Ureter (tissue), 1 donor: ENCODE measurements around the gene ESYT1. TPM values are rescaled to one million over a fixed set of nuclear protein-coding genes. Genes with fewer than 3 reads are reported as not detected.
"Not testable (repeated sequence)": the region's sequence is repeated elsewhere in the genome, so short reads cannot be mapped to it uniquely, and the experiment has no call there.

Experiments used
- DNase-seq: peaks from one replicate; pipeline ENCODE4 v3.0.0-alpha.2; 2020; ENCODE audit warnings: low spot score
- total RNA-seq: library from RNA; stranded (reverse); gene quantifications from one replicate; pipeline ENCODE4 v1.2.4, GENCODE V29; 2023
- donor health status: DM: yes; HTN: yes; CAD: no.

ESYT1 gene
- total RNA-seq, 1 donor from 2014 or later = 131 TPM

DNA sequence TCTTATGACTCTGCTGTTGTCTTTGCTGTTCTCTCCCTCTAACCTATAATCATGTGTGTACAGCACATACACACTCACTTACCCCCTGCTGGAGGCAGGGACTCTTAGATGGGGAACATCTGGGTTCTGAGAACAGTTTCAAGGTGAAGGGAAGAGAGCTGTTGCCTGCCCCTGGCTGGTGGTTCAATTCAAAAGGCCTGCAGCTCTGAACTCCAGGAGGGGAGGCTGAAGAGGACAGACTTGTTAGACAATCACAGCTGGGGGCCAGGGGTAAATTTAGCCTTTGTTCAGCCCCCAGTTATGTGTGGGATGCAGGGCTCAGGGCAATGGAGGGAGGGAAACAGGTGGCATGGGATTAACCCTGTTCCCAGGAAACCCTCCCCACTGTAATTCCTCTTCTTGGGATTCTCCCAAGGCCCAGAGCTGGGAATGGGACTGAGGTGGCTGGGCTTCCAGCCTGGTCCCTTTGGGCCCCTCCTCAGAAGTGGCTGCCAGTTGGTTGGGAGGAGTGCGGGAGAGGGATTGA, 26.2 kb downstream of the ESYT1 start:
- no peak for DNase-seq

DNA sequence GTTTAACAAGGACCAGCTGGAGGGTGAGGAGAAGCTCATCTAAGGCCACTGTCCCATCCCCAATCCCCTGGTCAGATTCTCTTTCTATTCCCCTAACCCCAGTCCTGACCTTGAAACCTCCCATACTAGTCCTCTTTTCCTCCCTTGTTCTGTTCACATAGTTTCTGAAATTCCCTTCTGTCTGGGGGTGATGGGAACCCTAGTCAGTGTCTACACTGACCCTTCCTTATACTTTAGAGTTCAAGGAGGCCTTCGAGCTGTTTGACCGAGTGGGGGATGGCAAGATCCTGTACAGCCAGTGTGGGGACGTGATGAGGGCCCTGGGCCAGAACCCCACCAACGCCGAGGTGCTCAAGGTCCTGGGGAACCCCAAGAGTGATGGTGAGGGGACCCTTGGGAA, 26.8 kb downstream of the ESYT1 start:
- no peak for DNase-seq

DNA sequence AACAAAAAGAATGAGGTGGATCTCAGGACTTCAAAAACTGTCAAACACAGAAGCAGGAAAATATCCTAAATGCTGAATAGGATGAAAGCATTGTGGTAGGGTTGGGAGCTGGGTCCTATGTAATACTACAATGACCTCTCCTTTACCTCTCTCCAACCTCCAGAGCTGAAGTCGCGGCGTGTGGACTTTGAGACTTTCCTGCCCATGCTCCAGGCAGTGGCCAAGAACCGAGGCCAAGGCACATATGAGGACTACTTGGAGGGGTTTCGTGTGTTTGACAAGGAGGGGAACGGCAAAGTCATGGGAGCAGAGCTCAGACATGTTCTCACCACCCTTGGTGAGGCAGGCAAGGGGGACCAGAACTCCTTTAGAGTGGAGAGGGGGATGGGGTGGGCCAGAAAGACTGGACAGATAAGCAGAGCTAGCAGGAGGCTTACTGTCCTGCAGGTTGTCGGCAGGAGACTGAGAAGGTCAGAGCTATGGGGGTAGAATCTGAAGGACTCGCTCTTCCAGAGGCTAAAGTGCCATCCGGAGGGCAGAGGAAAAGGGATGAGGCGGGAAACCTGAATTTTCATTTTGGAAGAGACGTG, 27.3 kb downstream of the ESYT1 start:
- DNase-seq = no peak

DNA sequence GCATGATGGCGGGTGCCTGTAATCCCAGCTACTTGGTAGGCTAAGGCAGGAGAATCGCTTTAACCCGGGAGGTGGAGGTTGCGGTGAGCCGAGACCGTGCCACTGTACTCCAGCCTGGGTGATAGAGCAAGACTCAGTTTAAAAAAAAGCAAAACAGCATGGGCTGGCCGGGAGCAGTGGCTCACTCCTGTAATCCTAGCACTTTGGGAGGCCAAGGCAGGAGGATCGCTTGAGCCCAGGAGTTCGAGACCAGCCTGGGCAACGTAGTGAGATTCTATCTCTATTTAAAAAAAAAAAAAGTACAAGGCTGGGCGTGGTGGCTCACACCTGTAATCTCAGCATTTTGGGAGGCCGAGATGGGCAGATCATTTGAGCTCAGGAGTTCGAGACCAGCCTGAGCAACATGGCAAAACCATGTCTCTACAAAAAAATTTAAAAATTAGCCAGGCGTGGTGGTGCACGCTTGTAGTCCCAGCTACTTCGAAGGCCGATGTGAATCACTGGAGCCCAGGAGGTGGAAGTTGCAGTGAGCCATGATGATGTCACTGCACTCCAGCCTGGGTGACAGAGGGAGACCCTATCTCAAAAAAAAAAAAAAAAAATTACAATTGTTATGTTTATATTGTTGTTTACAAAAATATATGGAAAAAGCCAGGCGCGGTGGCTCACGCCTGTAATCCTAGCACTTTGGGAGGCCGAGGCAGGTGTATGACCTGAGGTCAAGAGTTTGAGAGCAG, 28.6 kb downstream of the ESYT1 start:
- DNase-seq = not testable (repeated sequence)

DNA sequence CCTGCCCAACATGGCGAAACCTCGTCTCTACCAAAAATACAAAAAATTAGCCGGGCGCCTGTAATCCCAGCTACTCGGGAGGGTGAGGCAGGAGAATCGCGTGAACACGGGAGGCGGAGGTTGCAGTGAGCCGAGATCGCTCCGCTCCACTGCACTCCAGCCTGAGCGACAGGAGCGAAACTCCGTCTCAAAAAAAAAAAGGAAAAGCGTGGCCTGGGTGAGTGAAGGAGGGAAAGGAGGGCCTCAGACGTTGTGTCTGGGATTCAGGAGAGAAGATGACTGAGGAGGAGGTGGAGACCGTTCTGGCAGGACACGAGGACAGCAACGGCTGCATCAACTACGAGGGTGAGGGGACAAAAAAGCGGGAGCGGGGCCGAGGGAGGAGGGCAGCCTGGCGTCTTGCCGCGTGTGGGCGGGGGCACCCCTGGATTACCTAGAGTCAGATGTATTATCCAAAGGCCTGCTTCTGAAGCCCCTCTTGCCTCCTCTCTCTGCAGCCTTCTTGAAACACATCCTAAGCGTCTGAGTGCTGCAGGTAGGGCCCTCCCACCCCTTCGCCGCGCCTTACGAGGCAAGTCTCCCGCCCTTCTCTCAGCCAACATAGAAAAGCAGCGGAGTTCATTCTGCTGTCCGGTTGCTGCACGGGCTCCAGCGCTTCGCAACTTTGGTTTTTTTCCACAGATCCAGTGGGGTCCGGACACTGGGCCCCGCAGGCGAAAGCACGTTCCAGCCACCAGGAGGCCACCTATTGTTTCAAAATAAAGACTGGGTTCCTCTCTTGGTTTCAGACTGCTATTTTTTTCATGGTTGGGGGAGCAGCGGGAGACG, 29.3 kb downstream of the ESYT1 start:
- DNase-seq = peak; percentile 87

DNA sequence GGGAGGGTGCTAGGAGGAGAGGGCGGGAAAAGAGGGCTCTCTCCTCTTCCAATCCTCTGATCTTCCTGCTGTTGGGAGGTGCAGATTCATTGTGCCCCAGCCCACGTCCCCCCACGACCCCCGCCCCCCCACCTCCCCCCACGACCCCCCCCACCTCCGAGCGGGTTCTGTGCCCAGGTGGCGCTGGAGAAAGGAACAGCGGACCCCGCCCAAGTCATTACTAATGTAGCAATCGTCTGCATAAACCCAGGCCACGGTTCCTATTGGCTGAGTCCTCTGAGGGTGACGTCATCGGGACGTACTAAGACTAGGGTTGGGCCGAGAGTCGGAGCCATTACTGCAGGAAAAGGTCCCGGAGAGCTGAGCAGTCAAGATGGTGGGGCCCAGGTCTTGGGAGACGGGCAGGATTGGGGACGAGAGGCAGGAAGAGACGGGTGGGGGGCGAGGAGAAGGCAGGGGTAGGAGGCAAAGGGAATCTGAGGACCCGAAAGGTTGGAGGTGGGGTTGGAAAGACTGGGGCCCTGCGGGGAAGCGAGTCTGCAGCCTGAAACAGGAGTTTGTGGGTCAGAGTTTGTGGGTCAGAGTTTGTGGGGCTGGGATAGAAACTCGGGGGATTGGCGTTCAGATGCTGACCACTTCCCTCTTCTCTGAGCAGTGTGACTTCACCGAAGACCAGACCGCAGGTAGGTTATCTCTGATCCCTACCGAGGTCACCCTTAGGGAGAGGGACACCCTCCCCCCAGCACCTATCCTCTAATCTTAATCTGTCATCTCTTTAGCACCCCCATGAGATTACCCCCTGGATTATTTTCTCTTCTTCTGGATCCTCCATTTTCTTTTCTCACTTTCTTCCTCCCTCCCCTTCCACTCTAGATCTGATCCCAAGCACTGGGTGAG, 30.2 kb downstream of the ESYT1 start, which contains the start of gene MYL6:
MYL6 (plus strand) TSS at position 331 of the 897 bp plus-strand sequence; CDS start at position 374, 43 bp downstream.
- DNase-seq = peak; percentile 98

DNA sequence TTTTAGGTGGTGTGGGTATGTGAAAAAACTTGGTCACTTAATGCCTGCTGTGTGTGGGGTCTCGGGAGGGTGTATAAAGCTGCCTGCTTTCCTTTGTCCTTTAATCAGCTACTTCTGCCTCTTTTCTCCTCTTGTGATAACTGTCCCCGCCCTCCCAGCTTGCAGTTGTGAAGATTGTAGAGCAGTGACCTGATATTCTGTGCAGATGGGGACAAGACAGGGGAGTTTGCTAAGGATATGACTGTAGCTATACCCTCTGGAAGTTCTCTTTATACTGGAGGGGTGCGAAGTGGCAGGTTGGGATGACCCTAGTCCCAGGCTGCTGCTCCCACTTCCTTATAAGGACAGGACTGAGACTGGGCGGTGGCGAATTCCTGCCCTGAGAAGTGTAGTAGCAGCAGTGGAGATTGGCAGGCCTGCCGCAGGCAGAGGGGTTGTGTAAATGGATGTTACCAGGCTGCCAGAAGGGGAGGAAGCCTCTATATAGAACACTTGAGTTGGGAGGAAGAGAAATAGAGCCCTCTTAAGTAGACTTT, 30.9 kb downstream of the ESYT1 start:
- DNase-seq = peak; percentile 89

DNA sequence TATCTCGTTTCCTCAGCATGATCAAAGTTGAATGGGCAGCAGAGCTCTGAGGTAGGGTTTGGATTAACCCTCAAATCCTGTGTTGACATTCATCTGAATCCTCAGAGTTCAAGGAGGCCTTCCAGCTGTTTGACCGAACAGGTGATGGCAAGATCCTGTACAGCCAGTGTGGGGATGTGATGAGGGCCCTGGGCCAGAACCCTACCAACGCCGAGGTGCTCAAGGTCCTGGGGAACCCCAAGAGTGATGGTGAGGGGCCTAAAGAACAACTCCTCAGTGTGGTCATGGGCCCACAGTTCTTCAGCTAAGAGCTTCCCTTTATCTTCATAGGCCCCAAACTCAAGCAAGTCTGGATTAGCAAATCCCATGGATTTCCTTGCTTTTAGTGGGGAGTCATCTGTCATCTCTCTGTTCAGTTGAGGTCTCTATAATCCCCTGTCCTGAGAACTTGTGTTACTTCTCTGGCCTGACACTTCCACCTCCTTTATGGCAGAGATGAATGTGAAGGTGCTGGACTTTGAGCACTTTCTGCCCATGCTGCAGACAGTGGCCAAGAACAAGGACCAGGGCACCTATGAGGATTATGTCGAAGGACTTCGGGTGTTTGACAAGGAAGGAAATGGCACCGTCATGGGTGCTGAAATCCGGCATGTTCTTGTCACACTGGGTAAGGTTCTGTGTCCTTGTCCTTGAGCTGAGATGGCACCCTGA, 31.6 kb downstream of the ESYT1 start:
- DNase-seq = no peak

DNA sequence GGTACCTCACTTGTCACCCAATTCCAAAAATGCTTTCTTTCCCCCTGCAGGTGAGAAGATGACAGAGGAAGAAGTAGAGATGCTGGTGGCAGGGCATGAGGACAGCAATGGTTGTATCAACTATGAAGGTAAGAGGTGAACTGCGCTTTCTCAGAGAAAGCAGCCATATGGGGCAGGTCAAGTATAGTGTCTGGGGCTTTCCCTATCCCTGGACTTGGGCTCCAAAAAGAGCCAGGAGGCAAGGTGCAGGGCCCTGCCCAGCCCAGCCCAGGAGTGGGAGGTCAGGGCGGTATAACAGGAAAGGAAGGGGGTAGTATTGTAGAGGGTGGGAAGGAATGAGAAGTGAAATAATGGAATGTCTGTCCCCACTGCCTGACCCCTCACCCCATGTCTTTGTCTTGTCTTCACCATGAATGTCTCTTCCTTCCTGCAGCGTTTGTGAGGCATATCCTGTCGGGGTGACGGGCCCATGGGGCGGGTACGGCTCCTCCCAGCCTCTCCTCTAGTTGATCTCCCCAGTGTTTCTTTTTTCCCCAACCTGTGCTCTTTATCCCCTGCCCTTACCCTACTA, 32.2 kb downstream of the ESYT1 start:
- no peak for DNase-seq

DNA sequence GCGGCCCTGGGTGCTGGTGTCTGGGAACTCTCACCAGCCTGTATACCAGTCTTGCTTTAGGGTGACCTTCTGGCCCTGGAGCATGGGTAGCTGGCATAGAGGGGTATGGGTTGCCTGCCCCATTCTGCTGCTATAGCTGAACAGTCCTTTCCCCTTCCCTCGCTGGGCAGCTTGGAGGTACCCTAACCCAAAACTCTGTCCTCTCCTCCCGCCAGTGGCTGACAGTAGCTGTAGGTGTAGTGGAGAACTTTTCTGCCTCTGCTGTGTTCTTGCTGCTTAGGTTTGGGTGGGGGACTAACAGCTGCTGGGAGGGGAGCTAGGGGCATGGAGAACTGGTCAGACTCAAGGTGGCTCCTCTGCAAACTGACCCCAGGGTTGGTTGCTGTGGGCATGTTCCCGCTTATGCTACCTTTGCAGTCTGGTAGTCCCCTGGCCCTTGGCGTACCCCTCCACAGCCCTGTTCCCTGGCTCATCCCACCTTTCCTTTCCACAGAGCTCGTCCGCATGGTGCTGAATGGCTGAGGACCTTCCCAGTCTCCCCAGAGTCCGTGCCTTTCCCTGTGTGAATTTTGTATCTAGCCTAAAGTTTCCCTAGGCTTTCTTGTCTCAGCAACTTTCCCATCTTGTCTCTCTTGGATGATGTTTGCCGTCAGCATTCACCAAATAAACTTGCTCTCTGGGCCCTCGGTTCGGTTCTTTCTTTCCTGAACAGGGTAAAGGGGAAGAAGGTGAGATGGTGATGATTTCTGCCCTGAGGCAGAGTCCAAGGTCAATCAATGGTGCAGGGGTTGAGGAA, 33.0 kb downstream of the ESYT1 start:
- DNase-seq = no peak

DNA sequence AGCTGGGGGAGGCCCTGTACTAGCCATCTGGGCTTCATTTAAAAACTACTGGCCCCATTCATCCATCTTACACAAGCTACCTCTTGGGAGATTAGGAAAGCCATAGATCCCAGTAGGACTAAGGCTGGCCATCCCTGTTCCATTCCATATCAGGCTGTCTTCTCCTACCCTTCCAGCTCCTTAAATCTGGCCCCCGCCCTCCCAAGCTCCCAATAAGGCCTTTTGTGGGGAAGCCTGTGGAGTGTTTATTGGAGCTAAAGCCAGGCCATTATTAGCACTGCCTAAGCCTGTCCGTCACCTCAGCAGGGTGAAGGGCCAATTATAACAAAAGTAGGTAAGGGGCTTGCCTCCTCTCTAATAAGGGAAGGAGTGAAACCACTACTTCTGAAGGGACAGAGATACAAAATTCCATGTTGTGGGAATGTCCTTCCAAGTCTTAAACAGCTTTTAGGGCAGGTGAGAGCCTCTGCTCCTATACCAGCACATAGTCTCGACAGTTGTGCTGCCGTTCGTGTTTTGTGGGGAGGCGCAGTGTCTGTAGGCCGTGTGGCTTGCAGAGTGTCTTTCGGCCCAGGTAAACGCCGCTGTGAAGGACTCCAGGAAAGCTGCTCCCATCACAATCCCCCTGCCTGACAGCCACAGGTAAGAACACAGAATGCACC, 33.8 kb downstream of the ESYT1 start:
- DNase-seq = no peak

DNA sequence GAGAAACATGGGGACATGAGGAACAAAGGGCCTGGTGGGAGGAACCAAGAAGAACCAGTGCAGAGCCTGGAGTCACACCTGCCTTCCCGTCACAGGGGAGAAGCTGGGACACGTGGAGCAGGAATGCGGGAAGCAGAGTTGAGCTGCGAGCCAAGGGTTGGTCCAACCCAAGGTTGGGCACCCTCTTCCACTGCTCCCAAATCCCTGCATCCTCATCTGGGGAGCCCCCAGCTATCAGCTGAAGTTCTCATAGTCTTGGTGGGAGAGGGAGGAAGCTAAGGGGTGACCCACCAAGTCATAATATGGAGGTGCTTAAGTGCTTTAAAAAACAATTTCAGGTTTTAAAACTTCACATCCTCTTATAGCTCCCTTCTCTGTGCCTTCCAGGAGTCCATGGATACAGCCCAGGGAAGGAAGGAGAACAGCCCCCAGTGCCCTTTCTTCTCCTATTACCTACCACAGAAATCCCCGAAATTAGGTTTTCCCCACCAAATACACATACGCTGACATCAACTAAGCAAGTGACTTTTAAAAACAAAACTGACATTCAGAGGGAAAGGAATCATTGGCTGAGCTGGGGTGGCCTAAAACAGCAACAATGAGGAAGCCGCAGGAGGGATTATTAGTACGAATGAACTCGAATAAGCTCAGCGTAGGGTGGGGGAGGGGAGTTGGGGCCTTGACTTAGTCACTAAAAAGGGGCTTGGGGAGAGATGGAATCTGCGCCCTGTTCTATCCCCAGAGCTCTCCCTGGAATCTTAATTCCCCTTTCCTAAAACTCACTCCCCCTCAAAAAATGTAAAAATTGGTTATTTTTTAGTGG, 34.6 kb downstream of the ESYT1 start:
- DNase-seq = no peak

DNA sequence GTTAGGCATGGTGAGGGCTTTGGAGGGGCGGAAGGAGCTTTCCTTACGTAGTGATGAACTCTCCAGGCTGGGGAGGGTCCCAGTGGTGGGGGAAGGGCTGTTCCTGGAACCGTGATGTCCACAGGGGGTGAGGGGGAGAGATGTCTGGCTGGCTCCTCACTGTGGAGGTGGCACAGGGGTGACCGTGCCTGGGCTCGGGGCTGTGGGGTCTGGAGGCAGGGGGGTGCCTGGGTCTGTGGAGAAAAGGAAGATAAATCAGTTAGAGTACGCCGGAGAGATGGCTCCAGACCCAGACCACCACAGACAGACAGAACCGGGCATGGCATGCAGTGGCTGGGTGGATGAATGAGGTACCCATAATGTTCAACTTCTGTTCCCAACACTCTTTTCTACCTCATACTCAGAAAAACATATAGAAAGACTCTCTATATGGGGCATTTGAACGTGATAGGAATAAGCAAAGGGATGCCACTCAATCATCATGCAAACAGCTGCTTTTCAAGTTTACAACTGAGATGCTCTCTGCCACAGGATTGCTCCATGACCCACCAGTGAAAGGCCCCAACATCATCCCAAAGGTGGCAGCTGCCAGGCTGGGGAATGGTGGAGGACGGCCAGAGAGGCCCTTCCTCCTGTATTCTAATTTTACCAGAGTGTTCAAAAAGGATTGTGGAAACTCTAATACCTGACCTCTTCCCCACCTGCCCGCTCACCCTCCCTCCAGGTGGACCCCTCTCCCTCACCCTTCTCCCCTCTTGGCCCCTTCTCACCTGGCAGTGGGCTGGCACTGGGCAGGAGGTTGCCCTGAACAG, 35.7 kb downstream of the ESYT1 start:
- no peak for DNase-seq

DNA sequence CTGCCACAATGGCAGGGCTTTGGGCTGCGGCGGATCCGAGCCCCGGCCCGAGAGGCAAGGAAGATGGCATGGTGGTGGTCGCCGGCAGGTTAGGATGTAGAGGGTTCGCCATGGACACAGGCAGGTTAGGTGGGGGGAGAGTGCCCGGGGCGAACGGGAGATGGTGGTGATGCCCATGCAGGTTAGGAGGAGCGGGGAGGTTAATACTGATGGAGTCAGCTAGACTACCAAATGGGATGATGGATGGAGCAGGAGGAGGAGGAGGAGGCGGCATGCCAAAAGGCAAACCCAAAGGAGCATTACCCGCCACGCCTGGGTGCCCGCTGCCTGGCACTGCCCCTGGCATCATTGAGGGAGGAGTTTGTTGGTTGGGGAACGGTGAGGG, 36.3 kb downstream of the ESYT1 start:
- DNase-seq = no peak

DNA sequence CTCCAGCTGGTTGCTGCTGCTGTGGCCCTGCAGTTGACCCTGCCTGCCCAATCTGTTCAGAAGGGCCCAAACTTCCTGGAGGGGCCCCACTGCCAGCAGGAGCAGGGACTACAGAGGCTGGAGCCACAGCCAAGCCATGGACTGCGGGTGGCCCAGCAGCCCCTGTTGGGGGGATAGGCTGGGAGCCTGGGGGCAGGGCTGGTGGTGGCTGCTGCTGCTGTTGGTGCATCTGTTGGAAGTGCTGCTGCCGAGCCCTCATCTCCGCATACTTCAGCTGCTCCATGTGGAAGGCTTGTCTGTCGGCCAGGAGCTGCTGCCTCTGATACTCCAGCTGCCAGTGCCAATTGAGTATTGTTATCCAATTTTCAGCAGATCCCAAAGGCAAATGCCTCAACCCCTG, 37.3 kb downstream of the ESYT1 start:
- no peak for DNase-seq

DNA sequence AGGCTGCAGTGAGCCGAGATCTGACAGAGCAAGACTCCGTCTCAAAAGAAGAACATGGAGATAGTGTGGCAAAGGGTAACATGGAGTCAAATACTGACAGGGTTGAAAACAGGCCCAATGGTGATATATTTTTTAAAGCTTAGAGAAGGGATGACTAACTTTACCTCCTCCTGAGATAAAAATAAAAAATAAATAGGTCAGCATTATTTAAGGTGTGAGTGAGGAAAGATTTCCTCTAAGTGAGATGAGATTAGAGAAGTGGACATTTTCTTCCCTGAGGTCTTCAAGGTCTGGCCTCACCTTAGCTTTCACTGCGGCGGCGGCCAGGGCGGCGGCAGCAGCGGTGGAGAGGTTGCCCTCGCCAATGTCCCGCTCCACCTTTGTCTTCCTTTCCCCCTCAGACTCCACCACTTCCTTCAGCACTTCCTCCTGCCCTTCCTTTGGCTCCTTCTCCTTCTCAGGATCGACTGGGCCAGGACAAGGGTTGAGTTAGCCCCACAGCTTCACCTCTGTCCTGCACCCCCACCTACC, 41.2 kb downstream of the ESYT1 start:
- DNase-seq = no peak

DNA sequence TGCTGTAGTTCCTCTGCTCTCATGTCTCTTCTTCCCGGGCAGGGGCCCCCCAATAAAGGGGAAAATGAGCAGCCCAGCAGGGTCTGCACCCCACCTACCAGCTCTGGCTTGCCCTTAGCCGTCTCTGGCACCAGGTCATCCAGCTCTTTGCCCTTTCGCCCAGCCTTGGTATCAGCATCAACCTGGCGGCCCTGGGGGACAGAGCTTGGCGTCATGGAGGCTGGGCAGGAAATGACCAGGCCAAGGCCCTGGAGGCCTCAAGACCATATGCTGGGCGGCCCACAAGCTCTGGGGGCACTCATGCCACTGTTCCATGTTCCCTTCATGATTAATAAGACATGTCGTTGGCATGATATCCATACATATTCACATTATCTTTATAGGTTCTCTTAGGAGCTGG, 44.8 kb downstream of the ESYT1 start:
- no peak for DNase-seq
